NCI-H1105 (cell line): Measurements from ENCODE around the gene GPRIN3.
"Not testable (repeated sequence)": the region's sequence is repeated elsewhere in the genome, so short reads cannot be mapped to it uniquely, and the experiment has no call there.

ENCODE experiments used
- DNase-seq: peaks from one replicate; lab custom pipeline; 2025; lab: John Stamatoyannopoulos, UW

Gene GPRIN3

GRCh38 chr4:89312066-89312465, 4.5 kb upstream of the GPRIN3 start:
- no peak for DNase-seq

DNA sequence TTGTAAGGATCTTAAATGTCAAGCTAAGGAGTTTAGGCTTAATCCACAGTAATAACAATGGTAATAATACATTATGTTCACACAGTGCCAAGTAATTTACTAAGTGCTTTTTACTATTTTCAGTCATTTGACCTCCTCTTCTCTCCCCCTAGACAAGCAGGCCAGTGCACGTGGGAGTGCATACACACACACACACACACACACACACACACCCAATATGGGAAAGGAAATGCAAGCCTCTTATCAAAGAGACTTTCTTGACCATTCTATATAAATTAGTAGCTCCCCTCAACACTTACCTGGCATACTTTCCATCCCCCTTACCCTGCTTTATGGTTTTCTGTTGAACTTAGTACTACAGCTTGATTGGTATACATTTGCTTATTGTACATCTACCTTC, 3.8 kb upstream of the GPRIN3 start:
- DNase-seq: no peak

- not testable (repeated sequence) for DNase-seq
These were observed 1.6 kb upstream of the GPRIN3 start for GRCh38 chr4:89309154-89309553.

GRCh38 chr4:89308161-89308500, 531 bp upstream of the GPRIN3 start:
- no peak for DNase-seq

GRCh38 chr4:89307178-89307445, 488 bp downstream of the GPRIN3 start:
- no peak for DNase-seq

DNA sequence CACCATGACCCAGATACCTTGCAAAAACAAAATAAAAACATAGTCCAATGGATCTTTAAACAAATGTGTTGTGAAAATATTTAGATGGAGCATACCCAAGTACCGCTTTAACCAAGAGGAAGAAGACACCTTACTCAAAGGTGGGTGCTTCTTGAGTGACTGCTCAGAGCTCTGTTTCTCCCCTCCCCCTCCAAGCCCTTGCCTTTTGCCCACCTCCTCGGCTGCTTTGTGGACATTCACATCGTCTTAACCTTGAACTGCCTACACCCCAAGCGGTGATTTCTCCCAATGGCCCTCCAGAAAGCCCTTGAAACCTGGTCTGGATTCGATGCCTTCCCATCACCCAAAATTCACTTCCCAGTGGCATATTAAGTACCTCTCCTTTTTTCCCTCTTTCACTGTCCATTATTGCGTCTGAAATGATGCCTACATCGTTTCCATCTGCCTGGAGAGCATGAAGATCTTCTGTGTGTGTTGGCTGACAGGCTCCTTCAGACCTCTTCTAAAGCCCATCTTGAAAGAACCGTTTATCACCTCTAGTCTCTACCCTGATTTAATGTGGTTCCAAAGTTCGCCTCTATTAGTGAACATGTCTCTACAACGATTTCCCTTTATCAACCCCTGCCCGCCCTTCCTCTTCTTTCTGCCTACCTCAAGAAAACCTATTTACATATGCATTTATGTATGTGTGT, 968 bp downstream of the GPRIN3 start:
- DNase-seq: no peak

- no peak for DNase-seq
These were observed 1.7 kb downstream of the GPRIN3 start for GRCh38 chr4:89305712-89306437.

- no peak for DNase-seq
These were observed 2.6 kb downstream of the GPRIN3 start for GRCh38 chr4:89305028-89305427.

DNA sequence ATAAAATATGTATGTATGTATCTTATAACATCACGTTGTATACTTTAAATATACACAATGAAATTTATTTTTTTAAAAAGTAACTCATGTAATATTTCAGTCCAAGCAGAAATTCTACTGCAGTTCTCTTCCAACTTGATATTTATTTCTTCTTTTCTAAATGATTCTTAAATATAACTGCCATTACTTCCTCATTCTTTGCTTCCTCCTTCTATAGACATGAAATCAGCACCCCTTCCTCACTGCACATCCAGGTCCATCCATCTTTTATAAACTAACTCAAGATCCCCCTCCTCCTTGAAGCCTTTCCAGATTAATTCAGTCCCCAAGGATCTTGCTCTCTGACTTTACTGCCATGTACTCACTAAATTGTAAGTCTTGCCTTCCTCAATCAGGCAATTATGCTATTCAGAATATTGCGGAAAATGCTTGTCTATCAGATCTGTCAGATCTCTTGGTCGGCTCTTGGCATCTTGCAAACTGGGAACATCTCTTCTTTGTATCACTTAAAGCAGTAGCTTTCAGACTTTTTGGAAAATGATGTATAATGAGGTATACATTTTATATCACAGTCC, 3.7 kb downstream of the GPRIN3 start:
- DNase-seq: no peak

DNA sequence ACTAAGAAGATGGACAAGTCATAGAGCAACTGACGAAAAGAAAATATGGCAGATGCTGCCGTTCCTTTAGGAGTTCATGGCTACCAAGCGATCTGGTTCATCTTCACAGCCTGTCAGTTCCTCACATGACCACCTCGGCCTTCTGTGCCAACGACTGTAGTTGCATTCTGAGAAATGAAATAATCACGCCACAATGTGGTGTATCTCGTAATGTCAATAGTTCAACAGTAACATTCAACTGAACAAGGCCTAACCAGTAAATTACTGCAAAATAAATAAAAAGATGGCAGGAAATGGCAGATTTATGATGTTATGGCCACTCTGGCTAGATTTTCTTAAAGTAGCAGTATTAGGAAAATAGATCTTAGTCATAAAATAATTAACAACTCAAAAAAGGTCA, 4.4 kb downstream of the GPRIN3 start:
- DNase-seq: no peak

GRCh38 chr4:89301902-89302301, 5.7 kb downstream of the GPRIN3 start:
- DNase-seq: no peak

DNA sequence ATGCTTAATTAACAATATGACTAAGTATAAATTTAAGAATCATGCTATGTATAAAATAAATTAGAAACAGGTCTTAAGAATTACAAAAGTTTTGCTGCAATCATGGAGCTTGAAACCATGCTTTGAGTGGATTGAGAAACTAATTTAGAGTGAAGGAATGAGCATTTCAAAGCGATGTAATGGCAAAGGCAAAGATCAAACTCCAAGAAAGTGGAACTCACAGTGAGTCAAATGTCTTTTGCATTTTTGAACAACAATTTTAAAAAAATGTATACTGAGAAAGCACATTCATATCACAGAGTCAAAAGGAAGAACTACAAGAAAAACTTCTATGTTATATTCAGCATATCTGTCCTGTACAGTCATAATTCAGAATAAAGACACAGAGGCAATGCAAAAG, 6.6 kb downstream of the GPRIN3 start:
- no peak for DNase-seq

DNA sequence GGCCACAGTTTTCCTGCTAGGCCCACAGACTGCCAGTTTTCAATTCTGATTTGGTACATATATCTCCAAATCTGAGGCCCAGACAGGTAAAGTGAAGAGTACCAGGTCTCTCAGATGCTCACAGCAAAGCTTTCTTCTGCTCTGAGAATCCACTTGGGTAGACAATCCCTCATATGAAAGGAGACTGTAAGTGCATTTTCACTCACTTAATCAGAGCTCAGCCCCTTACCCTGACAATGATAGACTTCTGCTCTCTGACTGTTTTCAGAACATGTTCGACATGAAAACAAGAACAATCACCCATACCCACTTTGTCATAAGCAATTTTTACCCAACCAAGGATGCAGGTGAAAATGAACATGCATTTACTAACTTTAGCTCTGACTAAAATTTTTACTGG, 7.1 kb downstream of the GPRIN3 start:
- DNase-seq: no peak

- no peak for DNase-seq
These were observed 7.5 kb downstream of the GPRIN3 start for GRCh38 chr4:89300060-89300459.

GRCh38 chr4:89299153-89299791, 8.3 kb downstream of the GPRIN3 start:
- no peak for DNase-seq

DNA sequence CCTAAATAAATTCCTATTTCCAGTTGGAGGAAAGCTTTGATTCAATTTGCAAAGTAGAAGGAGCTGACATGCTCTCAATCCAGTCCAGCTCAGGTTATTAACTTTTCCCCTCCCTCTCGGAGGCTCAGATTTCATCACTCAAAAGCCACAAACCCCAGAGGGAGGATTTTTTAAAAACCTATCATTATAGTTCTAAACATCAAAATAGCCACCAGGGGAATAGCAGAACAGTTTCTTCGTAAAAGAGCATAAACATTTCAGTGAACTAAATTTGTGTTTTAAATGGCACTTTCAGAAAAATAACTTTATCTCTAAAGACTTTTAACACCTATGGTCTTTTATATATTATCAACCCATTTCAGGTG, 8.8 kb downstream of the GPRIN3 start:
- DNase-seq: no peak

- no peak for DNase-seq
These were observed 9.4 kb downstream of the GPRIN3 start for GRCh38 chr4:89298155-89298554.

DNA sequence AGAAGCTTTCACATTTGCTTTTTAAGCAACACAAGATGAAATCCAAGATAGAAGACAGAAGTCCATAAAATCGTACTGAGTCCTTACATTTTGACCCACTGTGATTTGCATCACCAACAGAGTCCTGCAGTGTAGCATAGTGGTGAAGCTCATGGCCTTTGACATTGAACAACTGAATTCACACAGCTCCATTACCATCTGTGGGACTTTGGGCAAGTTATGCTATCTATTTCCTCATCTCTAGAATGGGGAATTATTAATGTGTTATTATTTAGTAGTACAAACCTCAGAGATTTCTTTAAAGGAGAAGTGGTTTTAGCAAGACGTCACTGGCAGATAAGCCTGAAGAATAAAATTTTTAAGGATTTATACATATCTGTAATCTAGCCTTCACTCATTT, 10.7 kb downstream of the GPRIN3 start:
- no peak for DNase-seq

DNA sequence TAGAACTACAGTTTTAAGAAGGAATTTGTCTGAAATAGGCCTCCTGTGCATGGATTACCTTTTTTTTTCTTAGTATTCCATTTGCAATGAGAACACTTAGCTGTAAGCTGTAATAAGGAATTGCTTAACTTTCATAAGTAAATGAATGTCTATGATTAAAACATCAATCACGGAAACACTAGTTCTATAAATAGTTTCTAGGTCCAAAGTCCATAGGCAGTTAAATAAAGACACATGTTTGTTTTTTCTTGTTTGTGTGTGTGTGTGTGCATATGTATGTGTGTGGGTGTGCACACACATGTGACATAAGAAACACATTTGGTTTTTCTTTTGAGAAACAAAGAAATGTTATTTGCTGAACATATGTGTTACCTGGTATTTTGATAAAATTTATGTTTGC, 11.2 kb downstream of the GPRIN3 start:
- no peak for DNase-seq

GRCh38 chr4:89295415-89295927, 12.1 kb downstream of the GPRIN3 start:
- DNase-seq: no peak

DNA sequence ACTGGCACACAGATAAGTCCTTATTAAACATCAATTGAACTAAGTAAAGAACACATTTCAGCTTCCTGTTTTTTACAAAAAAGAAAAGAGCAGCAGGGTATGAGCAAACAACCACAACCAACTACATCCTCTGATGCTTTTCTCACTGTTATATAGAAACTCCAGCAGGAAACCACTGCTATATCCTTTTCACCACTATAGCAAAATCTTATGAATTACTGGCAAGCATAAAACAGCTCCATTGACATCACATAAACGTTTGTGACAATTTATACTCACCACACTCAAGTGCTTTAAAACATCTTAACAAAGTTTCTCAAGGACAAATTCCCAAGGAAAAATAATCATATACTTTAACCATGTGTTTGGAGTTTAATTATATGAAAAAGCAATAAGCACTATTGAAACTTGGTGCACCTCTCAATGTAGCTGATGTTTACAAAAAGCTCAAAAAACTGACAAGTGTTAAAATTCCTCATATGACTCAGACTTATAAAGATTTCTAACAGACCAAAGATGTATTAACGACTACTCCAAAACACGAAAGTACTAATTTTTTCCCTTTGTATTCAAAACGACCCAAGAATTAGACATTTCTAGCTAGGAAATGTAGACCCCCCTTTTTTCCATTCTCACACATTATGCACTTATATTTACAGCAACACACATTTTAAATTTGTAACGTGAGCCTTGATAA, 12.9 kb downstream of the GPRIN3 start:
- DNase-seq: no peak

DNA sequence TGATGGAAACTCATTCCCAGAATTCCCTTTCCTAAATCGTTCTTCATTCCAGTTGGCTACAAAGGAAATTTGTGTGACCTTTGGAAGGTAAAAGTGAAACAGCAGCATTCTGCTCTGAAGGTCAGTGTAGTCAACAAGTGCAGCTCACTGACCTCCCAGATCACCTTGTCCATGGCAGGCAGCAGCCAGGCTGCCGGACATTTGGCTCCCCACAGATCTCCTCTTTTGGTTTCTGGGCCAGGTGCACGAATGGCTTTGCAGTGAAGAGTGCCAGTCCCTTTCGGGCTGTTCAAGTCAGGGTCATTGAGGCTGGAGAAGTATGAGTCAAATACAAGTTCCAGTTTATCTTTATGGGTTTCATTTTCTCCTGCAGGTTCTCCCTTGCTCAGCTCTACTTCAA, 14.3 kb downstream of the GPRIN3 start:
- no peak for DNase-seq
